HCEC 1CT (cell line): ENCODE data around the gene ZNF219.

Experiments
- DNase-seq: peaks from one replicate; pipeline ENCODE4 v3.0.0-alpha.2; 2017

The ZNF219 gene

GRCh38 chr14:21084998-21085853 lies 13.2 kb downstream of the ZNF219 start:
- no peak for DNase-seq

- no peak for DNase-seq
Observed at GRCh38 chr14:21084396-21084795, 14.1 kb downstream of the ZNF219 start.

DNA sequence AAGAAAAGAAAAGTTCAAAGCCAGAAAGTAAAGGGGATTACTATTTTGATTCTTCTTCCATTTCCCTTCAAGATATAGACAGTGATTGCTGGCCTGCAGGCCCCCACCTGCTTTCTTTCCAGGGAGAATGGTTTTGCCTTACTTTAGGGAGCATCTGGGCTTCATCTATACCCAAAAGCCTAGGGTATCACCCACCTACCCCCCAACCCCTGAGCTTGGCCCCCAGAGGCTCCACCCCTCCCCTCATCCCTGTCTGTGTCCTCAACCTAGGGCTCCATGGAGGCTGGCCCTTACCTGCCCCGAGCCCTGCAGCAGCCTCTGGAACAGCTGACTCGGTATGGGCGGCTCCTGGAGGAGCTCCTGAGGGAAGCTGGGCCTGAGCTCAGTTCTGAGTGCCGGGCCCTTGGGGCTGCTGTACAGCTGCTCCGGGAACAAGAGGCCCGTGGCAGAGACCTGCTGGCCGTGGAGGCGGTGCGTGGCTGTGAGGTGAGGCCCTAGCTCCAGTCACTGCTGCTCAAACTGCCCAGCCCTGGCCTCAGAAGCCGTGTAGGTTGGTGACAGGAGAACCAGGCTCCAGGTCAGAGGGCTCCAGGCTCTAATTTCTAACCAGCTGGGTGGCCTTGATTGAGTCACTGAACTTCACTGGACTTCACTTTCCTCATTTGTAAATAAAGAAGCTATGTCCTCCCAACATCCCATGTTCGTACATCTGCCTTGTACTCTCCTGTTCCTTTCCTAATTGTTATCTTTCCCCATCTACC lies 14.7 kb downstream of the ZNF219 start:
- no peak for DNase-seq

DNA sequence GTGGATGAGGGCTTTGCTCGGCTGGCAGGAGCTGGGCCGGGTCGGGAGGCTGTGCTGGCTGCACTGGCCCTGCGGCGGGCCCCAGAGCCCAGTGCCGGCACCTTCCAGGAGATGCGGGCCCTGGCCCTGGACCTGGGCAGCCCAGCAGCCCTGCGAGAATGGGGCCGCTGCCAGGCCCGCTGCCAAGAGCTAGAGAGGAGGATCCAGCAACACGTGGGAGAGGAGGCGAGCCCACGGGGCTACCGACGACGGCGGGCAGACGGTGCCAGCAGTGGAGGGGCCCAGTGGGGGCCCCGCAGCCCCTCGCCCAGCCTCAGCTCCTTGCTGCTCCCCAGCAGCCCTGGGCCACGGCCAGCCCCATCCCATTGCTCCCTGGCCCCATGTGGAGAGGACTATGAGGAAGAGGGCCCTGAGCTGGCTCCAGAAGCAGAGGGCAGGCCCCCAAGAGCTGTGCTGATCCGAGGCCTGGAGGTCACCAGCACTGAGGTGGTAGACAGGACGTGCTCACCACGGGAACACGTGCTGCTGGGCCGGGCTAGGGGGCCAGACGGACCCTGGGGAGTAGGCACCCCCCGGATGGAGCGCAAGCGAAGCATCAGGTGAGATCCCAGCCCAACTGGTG lies 16.8 kb downstream of the ZNF219 start:
- DNase-seq, result no peak

DNA sequence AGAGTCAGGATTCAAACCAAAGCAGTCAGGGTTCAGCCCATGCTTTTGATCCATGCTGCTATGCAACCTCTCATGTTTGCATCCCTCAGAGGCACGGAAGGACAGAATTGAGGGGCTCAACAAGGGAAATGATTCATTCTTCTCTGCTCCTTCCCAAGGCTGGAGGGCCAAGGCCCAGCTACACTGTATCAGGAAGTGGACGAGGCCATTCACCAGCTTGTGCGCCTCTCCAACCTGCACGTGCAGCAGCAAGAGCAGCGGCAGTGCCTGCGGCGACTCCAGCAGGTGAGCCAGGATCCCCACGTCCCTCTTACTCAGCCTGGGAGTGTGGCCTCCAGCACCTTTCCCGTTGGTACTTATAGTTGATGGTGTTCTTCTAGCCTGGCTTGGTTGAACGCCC lies 19.7 kb downstream of the ZNF219 start:
- DNase-seq, result no peak

- DNase-seq, result no peak
Observed at GRCh38 chr14:21078287-21078686, 20.2 kb downstream of the ZNF219 start.

DNA sequence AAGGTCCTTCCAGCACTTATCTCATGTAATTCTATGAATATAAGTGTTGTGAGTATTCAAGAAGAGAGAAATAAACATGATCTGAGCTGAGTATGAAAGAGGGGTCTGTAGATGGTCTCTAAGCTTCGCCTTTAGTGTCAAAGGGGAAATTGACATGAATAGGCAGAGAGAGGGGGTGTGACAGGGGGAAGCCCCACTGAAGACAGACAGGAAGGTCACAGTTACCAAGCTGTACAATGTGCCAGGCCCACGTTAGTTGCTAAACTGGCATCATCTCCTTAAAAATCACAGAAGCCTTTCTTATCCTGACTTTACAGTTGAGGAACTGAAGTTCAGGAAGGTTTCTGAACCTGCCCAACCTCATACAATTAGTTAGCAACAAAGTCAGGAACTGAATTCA lies 20.8 kb downstream of the ZNF219 start:
- no peak for DNase-seq

GRCh38 chr14:21075719-21076437 lies 22.6 kb downstream of the ZNF219 start:
- no peak for DNase-seq

DNA sequence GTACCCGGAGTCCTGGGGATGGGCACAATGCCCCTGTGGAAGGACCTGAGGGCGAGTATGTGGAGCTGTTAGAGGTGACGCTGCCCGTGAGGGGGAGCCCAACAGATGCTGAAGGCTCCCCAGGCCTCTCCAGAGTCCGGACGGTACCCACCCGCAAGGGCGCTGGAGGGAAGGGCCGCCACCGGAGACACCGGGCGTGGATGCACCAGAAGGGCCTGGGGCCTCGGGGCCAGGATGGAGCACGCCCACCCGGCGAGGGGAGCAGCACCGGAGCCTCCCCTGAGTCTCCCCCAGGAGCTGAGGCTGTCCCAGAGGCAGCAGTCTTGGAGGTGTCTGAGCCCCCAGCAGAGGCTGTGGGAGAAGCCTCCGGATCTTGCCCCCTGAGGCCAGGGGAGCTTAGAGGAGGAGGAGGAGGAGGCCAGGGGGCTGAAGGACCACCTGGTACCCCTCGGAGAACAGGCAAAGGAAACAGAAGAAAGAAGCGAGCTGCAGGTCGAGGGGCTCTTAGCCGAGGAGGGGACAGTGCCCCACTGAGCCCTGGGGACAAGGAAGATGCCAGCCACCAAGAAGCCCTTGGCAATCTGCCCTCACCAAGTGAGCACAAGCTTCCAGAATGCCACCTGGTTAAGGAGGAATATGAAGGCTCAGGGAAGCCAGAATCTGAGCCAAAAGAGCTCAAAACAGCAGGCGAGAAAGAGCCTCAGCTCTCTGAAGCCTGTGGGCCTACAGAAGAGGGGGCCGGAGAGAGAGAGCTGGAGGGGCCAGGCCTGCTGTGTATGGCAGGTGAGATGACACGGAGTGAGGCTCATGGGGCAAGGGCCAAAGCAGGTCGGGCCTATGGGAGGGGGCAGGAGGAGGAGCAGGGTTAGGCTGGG lies 23.8 kb downstream of the ZNF219 start:
- DNase-seq, result no peak

DNA sequence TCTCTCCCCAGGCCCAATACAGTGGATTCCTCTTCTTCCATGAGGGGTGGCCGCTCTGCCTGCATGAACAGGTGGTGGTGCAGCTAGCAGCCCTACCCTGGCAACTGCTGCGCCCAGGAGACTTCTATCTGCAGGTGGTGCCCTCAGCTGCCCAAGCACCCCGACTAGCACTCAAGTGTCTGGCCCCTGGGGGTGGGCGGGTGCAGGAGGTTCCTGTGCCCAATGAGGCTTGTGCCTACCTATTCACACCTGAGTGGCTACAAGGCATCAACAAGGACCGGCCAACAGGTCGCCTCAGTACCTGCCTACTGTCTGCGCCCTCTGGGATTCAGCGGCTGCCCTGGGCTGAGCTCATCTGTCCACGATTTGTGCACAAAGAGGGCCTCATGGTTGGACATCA lies 24.5 kb downstream of the ZNF219 start:
- no peak for DNase-seq

GRCh38 chr14:21072781-21073339 lies 25.6 kb downstream of the ZNF219 start:
- DNase-seq, result no peak

- DNase-seq, result peak; percentile 54
Observed at GRCh38 chr14:21072031-21072473, 26.4 kb downstream of the ZNF219 start.

- peak; percentile 86 for DNase-seq
Observed at GRCh38 chr14:21071225-21072030, 27.0 kb downstream of the ZNF219 start.

- DNase-seq, result peak; percentile 34
Observed at GRCh38 chr14:21070610-21071224, 27.7 kb downstream of the ZNF219 start.

DNA sequence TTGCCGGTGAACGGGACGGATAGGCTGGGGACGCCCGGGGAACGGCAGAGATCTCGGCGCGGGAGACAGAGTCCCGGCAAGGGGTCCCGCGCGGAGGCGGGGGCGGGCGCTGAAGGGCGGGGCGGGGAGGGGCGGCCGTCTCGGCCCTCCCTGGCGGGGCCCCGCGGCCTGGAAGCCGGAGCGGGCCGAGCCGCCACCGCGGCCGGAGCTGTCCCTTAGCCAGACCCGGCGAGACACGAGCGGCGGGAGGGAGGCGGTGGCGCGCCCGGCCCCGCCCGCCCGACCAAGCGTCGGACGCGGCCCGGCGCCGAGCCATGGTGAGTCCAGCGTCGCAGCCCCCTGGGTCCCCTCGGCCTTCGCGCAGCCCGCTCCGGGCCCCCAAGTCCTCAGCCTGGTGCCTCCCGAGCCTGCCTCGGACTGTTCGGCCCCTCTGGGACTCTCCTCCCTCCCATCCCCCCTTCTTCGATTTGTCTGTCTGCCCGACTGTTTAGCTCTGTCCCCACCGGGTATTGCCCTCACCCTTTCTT lies 28.3 kb downstream of the ZNF219 start, which contains the start of gene ARHGEF40:
TSS of gene ARHGEF40 (plus strand) at position 222 of the 527 bp plus-strand sequence. CDS start at position 315, 93 bp downstream.
- peak; percentile 40 for DNase-seq

DNA sequence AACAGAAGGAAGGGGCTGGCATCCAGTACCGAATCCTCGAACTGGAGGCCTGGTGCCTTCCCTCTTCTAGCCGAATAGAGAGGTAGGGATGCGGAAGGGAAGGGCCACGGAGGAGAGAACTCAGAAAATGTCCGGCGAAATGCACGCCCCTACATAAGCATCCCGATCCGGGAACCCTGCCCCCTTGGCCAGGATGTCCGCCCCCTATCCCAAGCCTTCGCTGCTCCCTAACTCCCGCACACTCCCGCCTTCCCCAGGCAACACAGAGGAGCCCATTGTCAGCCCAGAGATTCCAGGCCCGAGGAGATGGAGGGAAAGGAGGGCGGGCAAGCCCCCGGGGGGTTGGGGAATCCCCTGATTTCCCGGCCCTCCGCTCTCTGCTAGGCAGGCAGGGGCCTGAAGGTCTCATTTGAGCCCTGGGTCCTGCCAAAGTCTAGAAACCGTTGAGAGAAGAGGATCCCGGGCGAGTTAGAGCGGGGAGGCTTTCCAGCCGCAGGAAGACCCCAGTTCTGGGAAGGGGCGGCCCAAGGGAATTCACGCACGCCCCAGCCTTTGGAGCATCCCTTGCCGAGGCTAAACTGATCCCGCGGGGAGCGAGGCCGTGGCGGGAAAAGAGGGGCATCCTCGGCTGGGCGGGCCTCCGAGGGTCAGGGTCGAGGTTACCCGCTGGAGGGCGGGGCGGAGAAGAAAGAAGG lies 28.9 kb downstream of the ZNF219 start:
- DNase-seq, result peak; percentile 9

DNA sequence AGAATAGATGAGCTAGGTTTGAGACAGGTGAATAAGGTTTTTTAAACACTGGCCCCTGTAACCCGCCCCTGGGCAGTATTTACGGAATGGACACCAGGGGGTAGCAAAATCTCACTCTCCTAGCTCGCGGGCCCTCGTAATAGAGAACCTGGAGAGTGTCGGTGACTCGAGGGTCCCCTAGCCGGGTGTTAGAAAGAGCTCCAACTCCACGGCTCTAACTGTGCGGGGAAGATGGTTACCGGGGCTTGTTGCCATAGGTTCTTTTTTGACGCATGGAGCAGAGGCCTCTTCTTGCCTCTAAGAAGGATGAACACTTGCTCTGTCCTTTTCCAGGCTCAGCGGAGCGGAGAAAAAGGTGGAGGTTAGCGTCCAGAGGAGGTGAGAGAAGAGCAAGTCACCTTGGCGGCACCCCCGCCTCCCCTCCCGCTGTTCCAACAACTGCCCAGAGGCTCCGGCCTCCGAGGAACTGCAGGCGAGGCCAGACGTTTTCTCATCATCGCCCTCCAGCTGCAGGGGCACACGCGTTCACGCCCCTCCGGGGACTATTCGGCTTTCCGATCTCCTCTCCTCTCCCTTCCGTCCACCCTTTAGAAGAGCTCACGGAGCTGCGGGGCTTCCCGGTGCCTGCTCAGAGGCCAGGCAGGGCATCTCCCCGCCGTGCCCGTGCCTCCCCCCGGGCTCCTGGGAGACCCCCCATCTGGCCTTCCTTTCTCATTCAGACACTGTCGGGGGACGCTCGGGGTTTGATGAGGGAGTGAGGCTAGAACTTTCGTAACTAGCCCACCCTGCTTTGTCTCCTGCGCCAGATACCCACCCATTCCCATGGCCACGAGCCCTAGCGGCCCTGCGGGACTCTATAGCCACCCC lies 29.7 kb downstream of the ZNF219 start:
- DNase-seq, result peak; percentile 35

- peak; percentile 12 for DNase-seq
Observed at GRCh38 chr14:21066882-21067502, 31.5 kb downstream of the ZNF219 start.
